H1 (cell line): ENCODE data around the gene PLLP.

Experiments used
- CBX8 ChIP-seq: fragments of 300-800, 300-1000 bp; sonication (generic); IDR thresholded peaks from 2 replicates; pipeline ENCODE4 v1.7.1; 2016; ENCODE audit warnings: low read depth, low read length, borderline replicate concordance
- CEBPB ChIP-seq: IDR thresholded peaks from 2 replicates; pipeline ENCODE4 v1.6.1; 2012; ENCODE audit warnings: low read depth, low read length
- CHD2 ChIP-seq: IDR thresholded peaks from 2 replicates; pipeline ENCODE4 v1.6.1; 2012; ENCODE audit warnings: low read length, improper control_type of control experiment
- CTCF ChIP-seq, 3 experiments: IDR thresholded peaks; 1 replicate in 2 of 3; 2 replicates in 1 of 3; pipeline versions ENCODE4 v1.5.1 to v1.6.1; 2011; ENCODE audit warnings: low read length in 3 of 3, mild to moderate bottlenecking in 3 of 3, inconsistent platforms in 2 of 3, low read depth in 1 of 3, moderate library complexity in 1 of 3; ENCODE audit not compliant: insufficient read depth in 1 of 3; ENCODE audit errors: control extremely low read depth in 1 of 3
- POLR2A ChIP-seq, 2 experiments: IDR thresholded peaks; 1 replicate in 1 of 2; 2 replicates in 1 of 2; pipeline ENCODE4 v1.6.1; 2011; ENCODE audit warnings: low read depth in 2 of 2, low read length in 2 of 2, mild to moderate bottlenecking in 2 of 2; ENCODE audit errors: control extremely low read depth in 1 of 2
- POLR2AphosphoS5 ChIP-seq: IDR thresholded peaks from 2 replicates; pipeline ENCODE4 v1.6.1; 2011; ENCODE audit warnings: low read depth, low read length
- POU5F1 ChIP-seq: IDR thresholded peaks from 2 replicates; pipeline ENCODE4 v1.6.1; 2011; ENCODE audit warnings: low read depth, mild to moderate bottlenecking, low read length, moderate library complexity
- RFX5 ChIP-seq: IDR thresholded peaks from 2 replicates; pipeline ENCODE4 v1.6.1; 2011; ENCODE audit warnings: low read depth, low read length, improper control_type of control experiment, borderline replicate concordance
- RXRA ChIP-seq: IDR thresholded peaks from 2 replicates; pipeline ENCODE4 v1.6.1; 2011; ENCODE audit warnings: low read depth, mild to moderate bottlenecking, low read length, moderate library complexity; ENCODE audit not compliant: insufficient read depth
- SP2 ChIP-seq: IDR thresholded peaks from 2 replicates; pipeline ENCODE4 v1.6.1; 2012; ENCODE audit warnings: mild to moderate bottlenecking, low read length, inconsistent platforms
- YY1 ChIP-seq: IDR thresholded peaks from 2 replicates; pipeline ENCODE4 v1.6.1; 2011; ENCODE audit warnings: low read depth, mild to moderate bottlenecking, low read length

- TF ChIP-seq CBX8 (no peak), SP2 (no peak), YY1 (no peak), POLR2A (IDR thresholded peaks at IDR 0.05; ENCODE audit: control extremely low read depth in 1 of 2, low read depth in 2 of 2, low read length in 2 of 2) (no peak), POU5F1 (no peak), CTCF (IDR thresholded peaks at IDR 0.05; ENCODE audit: control extremely low read depth in 1 of 3, insufficient read depth in 1 of 3, low read depth in 1 of 3, low read length in 3 of 3) (no peak), CHD2 (no peak), RXRA (no peak), RFX5 (no peak), POLR2AphosphoS5 (no peak), CEBPB (no peak)
Observed at GRCh38 chr16:57299009-57299718, 14.7 kb upstream of the PLLP start.
